Lower leg skin (tissue), 3 donors: ENCODE data around the gene ADARB1.

ENCODE experiments used
- POLR2A ChIP-seq, 2 donors: fragments of 450-650 bp; IDR thresholded peaks; one replicate each; pipeline ENCODE4 v1.6.1; 2016 to 2017; ENCODE audit warnings: antibody characterized with exemption in 2 of 2, mild to moderate bottlenecking in 1 of 2, moderate library complexity in 1 of 2
- TF ChIP-seq, protein P1 (sequence below), 3 donors: fragments of 450-650 bp; IDR thresholded peaks; one replicate each; pipeline ENCODE4 v1.5.1; 2016; ENCODE audit warnings: antibody characterized with exemption in 3 of 3, mild to moderate bottlenecking in 3 of 3, moderate library complexity in 2 of 3

DNA sequence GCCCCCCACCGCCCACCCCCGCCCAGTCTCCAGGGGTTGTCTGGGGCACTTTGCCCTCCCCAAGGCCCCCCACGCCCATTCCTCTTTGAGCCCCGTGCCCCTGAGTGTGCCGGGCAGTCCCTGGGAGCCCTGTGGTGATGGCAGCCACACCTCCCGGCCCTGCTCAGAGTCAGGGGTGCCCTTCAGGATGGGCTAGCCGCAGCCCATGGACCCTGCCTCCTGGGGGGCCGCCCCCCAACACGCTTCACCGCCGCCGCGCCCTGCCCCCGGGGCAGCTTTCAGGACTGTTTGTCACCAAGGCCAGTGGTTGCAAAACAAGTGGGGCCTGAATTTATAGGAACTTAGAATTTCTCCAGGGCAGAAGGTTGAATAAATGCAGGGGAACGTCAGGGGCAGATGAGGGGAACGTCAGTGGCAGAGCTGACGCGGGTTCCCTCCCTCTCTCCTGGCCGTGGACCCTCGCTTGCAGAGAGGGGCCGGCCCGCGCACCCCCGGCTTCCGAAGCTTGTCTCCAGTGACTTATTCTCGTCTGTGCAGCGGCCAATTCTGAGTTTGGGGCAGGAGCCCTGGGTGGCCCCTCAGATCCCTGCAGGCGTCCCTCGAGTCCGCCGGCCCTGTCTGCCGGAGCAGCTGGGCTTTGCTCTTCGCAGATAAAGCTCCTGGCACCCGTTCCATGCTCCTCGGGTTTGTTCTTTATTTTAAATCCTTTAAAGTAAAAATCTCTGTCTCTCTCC lies 41.2 kb upstream of the ADARB1 start:
- TF ChIP-seq, protein P1, sequence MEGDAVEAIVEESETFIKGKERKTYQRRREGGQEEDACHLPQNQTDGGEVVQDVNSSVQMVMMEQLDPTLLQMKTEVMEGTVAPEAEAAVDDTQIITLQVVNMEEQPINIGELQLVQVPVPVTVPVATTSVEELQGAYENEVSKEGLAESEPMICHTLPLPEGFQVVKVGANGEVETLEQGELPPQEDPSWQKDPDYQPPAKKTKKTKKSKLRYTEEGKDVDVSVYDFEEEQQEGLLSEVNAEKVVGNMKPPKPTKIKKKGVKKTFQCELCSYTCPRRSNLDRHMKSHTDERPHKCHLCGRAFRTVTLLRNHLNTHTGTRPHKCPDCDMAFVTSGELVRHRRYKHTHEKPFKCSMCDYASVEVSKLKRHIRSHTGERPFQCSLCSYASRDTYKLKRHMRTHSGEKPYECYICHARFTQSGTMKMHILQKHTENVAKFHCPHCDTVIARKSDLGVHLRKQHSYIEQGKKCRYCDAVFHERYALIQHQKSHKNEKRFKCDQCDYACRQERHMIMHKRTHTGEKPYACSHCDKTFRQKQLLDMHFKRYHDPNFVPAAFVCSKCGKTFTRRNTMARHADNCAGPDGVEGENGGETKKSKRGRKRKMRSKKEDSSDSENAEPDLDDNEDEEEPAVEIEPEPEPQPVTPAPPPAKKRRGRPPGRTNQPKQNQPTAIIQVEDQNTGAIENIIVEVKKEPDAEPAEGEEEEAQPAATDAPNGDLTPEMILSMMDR (IDR thresholded peaks at IDR 0.05), result no peak
- no peak for TF ChIP-seq POLR2A (IDR thresholded peaks at IDR 0.05)
